HG03442 (cell line): ENCODE data around the gene CREB5.
A peak's percentile ranks its signal among the peaks of the same experiment; 100 is the strongest.

Source experiments
- ATAC-seq: cut with Tn5 transposase; IDR thresholded peaks from one replicate; pipeline ENCODE4 v1.9.1; 2021; ENCODE audit warnings: mild to moderate bottlenecking, moderate library complexity; ENCODE audit not compliant: unreplicated experiment

Gene CREB5

DNA sequence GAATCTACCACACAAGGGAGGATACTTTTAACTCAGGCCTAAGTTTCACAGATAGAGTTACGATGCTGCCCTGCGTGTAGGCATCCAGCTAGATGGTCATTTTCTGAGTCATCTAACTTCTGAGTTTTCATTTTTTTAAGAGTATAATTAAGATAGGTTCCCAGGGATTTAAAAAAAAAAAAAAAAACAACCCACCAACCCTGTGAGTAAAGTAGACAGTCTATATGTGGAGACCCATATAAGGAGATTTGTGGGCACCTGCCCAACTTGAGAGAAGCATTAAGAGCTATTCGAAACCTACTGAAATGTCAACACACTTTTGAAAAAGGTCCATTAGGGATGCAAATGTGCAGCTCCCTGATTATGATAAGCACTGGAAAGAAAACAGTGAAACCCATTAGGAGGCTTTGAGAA is 288.5 kb downstream of the CREB5 start:
- no peak for ATAC-seq

DNA sequence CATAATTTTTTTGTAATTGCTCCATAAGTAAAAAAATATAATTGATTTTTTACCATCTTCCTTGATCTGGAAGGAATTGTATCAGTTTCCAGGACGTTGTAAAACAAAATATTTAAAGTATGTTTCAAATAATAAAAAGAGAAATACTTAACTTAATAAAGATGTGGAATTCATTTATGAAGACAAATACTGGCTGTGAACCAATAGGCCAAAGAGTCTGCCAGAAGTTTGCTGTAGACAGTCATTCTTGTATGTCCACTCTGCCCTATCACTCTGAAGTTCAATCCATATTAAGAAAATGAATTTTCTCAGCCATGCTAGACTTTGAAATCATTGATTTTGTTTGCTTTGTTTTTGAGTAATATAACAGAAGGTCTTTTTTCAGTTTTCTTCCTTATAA is 289.4 kb downstream of the CREB5 start:
- ATAC-seq = no peak

DNA sequence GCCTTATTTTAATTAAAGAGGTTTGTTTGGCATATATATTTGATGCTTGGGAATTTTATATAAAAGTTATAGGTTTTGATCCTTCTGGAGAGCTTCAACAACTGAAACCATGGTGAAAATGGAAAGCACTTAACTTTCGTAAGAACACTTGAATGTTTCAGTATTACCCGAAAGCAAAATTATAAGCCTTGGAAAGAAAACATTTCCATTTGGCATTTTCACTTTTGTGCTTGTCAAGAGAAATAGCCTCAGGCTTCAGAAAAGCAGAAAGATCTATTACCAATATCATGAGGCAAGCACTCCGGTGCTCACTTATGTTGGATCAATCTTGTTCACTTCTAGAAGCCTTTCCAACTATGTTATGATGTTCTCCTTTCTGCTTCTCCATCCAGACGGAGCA is 289.9 kb downstream of the CREB5 start:
- ATAC-seq = no peak

DNA sequence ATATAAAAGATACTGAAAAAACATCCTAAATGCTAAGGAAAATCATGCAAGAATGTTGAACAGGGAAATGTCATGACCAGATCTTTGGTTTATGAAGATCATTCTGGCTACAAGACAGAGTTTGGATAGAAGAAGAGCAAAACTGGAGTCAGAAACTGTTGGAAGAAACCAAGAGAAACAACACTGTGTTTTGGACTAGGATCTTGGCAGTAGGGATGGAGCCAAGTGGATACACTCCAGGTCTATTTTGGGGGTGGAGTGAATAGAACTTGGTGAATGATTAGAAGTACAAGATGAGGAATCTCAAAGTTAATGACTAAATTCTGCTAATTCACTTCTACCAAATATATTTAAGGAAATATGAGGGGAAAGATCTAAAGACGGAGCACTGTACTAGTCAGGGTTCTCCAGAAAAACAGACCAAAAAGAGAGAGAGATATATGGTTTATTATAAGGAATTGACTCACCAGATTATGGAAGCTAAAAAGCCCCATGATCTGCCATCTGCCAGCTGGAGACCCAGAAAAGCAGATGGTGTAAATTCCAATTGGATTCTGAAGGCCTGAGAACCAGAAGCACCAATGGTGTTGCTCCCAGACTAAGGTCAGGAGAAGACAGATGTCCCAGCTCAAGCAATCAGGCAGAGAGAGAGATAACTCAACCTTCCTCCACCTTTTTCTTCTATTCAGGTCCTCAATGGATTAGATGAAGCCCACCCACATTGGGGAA is 290.9 kb downstream of the CREB5 start:
- ATAC-seq = no peak

DNA sequence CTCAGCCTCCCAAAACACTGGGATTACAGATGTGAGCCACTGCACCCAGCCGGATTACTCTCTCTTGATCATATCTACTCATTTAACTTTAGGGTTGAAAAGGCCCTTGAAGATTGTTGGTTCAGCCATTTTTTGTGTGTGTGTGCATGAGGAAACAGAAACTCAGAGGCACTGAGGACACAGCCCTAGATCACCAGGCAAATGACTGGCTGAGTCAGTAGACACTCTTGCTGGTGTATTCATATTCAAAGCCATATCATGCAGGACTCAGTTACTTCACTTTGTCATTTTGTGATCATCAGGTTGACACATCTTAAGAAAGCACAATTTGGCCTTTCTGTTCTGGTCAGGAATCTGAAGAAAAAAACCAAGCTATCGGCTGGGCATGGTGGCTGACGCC is 292.4 kb downstream of the CREB5 start:
- no peak for ATAC-seq

DNA sequence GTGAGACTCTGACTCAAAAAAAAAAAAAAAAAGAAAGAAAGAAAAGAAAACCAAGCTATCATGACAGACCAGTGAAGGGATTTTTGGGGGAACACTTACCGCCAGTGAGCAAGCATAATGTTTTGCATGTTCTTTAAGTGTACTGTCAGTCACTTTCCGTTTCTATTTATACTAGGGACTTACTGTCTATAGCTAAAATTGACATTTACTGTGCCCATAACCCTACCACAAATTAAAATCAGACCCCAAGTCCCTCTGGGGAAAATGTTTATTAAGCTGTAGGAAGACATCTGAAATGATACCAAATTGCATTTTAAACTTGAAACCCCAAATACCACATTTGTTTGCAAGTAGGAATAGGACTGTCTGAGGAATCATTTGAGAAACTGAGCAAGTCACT is 293.0 kb downstream of the CREB5 start:
- peak; percentile 91 for ATAC-seq

DNA sequence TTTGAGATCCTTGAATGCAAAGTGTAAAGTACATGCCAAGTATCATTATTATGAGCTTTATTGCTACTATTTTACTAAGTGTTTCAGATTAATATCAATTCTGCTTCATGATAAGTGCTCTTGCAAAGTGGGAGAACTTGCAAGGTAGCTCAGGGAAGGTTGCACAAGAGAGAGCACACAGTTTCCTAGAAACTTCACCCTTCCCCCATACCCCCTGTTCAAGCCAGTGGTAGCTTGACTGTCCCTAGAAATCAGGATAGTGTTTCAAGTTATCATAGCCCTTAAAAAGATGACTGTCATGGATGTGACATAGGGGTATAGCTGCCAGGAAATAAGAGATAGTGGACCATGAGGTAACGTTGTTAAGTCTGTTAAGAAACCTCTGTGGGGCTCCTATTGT is 294.3 kb downstream of the CREB5 start:
- no peak for ATAC-seq

DNA sequence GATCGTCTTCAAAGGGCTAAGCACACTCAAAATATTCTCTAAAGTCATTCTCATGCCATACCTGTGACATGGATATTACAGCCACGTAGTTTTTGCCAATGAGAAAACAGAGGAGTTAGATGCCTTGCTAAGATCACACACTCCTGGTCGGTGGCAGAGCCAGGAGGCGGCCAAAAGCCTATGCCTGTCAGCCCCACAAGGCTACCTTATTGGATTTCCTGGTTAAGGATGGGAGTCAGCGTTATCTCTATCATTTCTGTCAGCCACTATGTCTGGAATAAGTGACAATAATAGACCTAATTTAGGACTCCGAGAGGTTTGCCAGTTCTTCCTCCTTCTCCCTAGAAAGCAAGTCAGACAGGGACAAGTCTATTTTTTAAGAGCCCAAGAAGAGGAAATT is 295.0 kb downstream of the CREB5 start:
- ATAC-seq = no peak

DNA sequence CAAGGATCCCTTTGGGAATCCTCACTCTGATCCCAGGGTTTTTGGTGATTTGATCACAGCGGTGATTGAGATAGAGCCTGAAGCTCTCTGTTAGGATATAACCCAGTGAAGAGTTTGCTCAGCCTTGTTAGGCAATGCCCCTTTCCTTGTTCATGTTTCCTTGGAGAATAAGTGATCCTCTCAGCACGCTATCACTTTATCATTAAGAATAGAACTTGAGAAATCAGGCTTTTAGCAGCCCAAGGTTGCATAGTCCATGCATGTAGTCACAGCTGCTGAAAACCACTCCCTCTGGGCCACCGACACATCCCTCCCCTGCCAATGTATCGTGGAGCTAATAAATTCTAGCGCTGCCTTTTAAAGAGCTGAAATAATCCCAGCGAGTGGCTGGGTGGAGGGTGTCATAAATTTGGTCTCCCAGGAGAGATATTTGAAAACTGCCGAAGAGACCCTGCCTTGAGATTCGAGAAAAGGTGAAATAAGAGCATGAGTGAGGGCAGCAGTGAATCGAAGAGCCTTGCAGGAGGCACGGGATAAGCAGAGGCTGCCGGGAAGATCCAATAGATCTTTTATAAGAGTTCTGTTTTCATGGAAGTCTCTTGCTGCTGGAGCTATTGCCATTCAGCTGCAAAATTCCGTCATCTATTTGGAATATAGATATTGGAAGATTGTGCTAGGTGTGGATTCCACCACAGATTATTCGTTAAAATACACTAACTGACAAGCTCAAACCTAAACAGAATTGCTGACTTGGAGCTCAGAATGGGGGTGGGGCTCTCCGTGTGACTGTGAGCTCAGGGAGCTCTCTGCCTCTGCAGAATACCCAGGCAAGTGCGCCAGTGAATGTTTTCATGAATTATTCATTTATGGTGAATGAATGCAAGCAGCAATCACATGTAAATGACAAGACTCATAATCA is 296.0 kb downstream of the CREB5 start:
- ATAC-seq = no peak

DNA sequence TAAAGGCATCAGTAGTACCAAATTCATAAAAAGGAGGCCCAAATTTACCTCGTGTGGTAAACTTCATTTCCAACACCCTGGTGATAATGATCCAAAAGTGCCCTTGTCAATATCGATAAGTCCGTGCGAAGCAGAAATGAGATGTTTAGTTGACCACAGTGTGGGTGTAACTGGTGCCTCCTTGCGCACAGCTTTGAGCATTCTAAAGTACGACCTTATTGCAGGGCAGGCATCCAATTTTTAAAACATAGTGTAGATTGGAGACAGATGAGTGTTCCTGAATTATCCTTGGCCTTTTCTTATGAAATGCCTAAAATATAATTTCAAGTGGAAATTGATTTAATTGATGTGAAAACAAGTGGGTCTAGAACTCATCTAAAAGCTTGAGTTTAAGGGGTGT is 297.4 kb downstream of the CREB5 start:
- no peak for ATAC-seq

DNA sequence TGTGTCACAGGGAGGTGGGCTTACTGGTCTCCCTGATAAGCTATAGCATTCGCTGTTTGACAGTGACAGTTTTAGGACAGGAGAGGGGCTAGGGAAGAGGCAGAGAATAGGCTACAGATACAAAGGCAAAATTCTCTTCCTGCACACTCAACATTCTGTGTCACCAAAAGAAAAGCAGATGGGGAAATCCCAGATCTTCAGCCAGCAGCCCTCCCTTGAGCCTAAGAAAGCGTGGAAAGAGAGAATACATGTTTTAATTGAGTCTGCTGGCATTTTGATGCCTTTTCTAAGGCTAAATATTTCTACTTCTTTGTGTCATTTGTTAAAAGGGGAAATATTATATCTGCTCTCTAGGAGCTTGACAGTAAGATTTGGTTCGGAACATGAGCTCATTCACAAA is 298.8 kb downstream of the CREB5 start:
- ATAC-seq = no peak

DNA sequence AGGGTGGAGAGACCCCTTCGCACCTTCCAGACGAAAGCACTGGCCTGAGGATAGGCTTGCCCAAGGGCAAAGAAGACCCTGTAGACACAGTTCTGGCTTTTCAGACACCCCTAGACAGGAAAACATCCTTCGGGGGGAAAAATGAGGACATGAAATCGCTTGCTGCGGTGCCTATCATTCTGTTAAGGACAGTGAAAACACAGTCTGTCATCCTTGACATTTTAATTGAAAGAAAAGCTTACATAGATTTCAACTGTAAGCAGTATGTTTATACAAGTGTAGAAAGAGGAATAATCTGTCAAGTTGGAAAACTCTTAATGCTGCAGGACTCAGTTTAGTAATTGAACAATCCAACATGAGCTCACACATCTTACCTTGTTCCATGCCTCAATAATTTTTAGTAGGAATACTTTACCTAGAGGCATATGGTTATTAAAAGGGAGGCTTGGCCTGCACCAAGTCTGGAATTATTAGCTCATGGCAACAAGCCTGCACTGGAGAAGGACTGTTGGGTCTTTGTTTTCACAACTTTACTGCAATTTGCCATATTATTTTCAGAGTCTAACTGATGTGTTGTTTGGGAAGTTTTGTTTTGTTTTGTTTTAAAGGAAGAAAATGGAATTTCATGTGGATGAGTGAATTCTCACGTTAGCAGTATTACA is 302.3 kb downstream of the CREB5 start:
- ATAC-seq = no peak

DNA sequence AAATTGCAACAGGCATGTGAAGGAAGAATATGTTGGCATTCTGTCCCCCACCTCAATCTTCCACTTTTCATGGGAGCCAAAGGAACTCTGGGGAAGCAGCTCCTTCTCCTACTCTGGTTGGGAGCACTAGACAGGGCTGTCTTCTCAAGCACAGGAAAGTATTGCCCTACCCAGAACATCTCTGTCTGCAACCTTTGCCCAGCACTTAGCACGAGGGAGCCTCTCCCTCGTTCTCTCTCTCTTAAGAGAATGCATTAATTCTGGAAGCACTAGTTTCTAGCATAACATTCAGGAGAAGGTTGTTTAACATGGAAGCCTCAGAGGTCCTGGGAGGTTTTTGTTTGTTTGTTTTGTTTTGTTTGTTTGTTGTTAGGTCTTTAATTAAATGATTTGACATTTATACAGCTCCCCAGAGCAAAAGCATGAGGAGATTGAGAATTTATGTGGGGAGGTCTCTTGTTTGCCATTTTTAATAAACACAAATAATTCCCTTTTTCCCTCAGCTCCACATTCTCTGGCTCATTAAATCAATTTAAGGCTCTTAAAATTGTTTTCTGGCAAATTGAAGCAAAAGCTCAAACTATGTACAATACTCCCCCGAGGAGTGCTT is 305.2 kb downstream of the CREB5 start:
- no peak for ATAC-seq

DNA sequence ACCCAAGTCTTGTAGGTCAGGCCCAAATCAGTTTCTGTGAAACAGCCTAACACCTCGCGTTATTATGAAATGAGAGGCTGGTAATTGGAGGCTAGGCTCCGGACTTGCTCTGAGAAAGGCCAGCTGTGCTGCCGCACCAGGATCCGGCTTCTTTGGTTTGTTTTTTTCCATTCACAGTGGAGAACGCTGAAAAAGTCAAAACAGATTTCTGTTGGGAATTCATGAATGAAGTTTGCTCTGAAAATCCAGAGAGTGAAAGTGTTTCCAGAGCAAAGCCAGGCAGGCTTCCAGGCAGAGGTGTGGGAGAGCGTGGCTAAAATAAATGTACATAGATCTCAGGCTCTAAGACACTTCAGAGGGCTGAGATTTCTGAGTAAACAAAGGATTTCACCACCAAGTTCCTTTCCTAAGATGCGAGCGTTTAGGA is 305.8 kb downstream of the CREB5 start:
- ATAC-seq = no peak

DNA sequence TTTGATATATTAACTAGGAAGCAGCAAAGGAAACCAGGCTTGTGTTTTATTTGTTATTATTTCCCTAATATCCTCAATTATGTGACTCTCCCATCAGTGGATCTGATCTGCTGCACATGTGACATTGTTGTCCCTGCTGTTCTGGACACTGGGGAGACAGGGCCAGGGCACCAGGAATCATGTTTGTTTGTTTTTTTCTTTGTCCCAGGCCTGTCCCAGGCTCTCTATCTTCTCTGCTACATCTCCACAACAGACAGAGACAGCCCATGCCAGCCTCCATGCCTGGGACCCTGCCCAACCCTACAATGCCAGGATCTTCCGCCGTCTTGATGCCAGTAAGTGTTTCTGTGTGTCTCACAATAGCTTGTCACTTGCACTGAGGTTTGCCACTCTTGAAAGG is 306.2 kb downstream of the CREB5 start:
- ATAC-seq = no peak

DNA sequence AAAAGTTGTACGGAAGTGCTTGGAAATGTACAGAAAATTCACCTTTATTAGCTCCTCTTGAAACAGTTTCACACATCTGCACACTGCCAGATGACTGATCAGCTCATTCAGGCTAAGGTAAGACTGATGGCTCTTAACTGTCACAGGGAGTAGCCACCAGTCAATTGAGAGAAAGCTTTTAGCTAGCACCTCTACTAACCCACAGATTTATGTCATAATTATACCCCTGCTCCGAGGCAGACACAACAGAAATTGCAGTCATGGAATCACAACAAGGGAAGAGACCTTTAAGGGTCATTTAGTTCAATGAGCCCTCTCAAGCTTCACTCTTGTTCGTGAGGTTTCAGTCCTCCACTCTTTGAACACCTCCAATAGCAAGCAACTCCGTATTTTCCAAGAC is 310.4 kb downstream of the CREB5 start:
- no peak for ATAC-seq

DNA sequence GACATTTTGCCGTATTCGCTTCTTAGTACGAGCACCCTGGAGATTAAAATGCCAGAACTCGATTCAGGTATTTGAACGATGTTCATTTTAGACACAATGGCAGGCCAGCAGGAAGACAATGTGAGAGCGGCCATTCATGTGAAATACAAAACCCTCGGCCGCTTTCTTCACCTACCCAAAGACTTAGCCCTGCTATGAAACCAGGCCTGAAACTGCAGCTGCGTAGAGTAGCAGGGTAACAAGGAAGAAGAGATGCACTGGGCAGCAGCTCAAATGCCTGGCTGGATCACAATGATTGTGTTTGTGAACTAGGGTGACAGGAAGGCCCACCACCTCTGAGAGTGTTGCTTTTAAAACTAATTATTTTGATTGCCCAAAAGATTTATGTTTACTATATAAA is 311.0 kb downstream of the CREB5 start:
- ATAC-seq = no peak

DNA sequence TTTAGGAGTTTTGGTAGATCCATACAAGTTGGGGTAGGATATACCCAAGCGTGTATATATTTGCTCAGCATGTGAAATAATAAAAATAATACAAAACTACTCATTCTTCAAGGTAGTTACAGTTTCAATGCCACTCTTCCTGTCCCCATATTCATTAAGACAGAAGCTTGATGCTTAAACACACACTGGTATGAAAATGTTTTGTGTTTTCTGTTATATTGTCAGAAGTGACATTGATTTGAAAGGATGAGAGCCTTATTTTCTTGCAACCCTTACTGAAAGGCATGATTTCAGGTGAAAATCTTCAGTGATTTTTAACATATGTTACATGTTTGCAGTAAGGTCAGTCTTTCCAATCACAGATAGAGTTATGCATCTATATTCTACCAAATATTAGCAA is 312.2 kb downstream of the CREB5 start:
- ATAC-seq = no peak

DNA sequence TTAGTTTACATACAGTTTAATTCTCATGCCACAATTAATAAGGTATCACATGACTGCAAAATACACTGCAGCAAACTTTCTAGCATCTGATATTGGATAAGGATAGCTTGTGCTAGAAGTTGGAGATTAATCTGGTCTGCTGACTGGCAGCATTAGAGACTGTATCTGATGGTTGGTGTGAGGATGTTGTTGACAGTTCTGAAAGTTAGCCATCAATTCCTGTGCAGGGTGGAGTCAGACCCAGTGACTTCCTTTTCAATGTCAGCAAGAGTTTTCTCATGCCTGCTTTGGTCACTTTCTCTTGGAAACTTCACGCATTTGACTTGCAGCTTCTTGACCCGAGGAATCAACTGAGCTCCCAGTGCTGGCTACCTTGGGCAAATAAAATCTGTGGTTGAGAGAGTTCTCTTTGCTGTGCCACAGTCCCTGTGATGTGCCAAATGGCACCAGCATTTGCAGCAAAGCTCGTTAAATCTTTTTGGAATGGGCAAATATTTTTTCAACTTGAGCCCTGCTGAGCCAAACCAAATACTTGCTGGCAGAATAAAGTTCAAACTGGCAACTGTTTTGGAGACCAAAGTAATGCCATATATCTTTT is 312.8 kb downstream of the CREB5 start:
- ATAC-seq = no peak

DNA sequence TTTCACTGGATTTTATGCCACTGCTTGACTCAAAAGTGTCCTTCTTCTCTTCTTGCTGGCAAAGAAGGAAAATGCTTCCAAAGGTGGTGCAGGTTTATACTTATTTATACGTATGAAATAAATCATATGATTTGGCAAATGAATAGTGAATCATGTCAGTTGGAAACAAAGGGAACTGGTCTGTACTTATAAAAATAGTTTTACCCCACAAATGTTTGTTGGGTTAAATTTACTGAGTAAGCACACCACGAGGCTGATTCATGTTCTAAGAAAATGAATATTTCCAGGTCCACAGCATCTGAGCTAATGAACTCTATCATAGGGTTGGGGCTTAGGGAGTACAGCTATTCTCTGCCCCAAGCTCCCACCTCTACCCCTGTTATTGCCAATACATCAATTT is 313.6 kb downstream of the CREB5 start:
- ATAC-seq = no peak

DNA sequence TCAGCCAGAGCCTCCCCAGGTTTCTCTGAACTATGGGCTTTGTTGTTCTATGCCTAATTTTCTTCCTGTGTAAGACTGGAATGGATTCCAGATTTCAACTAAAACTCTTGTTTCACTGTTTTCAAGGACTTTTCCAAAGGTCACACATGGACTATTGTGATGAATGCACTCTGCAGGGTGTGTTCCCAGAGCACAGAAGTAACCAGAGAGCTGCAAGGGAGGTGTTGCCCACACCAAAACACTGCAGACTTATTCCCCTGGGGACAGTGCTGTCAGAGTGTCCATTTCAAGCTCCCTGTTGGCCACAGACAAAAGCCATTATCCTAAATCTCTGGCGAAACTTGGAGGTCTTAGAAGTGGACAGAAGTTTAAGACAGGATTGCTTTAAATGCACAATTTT is 314.2 kb downstream of the CREB5 start:
- ATAC-seq = no peak
